ENCODE results near the gene PRRT4.

The PRRT4 gene

GRCh38 chr7:128381161-128381821 is 19.8 kb upstream of the PRRT4 start:
- Mint-ChIP-seq H3K27ac (no peak overlapping the region), H3K4me1 (peaks cover 31% of the 10 kb centered on the region), H3K27me3 (ENCODE audit: low read depth, poor library complexity) (peaks cover 16% of the 10 kb centered on the region), H3K36me3 (ENCODE audit: low read depth) (no peaks in the 10 kb centered on the region), H3K4me3 (no peak overlapping the region), H3K9me3 (no peaks in the 10 kb centered on the region)
- TF ChIP-seq CTCF (IDR thresholded peaks at IDR 0.05) = peak; percentile 54
- DNase-seq = peak; percentile 57

DNA sequence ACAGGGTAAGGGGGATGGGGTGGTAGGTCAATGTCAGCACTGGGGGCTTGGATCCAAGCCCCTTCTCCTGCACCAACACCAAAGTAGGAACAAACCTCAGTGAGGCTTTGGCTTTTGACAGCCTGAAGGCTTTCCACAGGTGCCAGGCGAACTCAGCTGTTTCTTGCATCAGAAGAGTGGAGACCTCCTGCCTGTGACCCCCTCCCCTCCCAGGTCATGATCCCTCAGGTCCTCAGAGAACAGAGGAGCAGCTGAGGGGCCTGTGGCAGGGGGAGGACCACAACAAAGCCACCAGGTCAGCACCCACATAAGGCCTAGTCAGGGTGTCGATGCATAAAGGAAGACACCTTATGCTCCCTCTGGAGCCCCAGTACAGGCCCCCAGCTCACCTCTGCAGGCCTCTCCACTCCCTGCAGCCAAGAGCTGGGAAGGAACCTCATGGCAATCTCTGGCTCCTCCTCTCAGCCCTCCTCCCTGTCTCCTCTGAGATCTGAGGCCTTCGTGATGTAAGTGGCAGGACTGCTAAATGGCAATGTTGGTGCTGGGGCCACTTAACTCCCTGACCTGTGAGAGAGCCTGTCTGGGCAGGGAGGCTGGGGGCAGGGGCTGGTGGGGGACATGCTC is 19.1 kb upstream of the PRRT4 start:
- Mint-ChIP-seq H3K27me3 (ENCODE audit: low read depth, poor library complexity) (peaks cover 11% of the 10 kb centered on the region), H3K27ac (no peak overlapping the region), H3K4me3 (no peak overlapping the region), H3K36me3 (ENCODE audit: low read depth) (no peaks in the 10 kb centered on the region), H3K9me3 (no peaks in the 10 kb centered on the region), H3K4me1 (peaks cover 31% of the 10 kb centered on the region)
- no peak for DNase-seq
- no peak for TF ChIP-seq CTCF (IDR thresholded peaks at IDR 0.05)

GRCh38 chr7:128379900-128380479 is 18.5 kb upstream of the PRRT4 start:
- Mint-ChIP-seq H3K4me3 (peak overlapping the region; percentile 18), H3K27me3 (ENCODE audit: low read depth, poor library complexity) (peaks cover 10% of the 10 kb centered on the region), H3K4me1 (peaks cover 31% of the 10 kb centered on the region), H3K9me3 (no peaks in the 10 kb centered on the region), H3K27ac (peak overlapping the region; percentile 5), H3K36me3 (ENCODE audit: low read depth) (no peaks in the 10 kb centered on the region)
- TF ChIP-seq CTCF (IDR thresholded peaks at IDR 0.05) = no peak
- no peak for DNase-seq

DNA sequence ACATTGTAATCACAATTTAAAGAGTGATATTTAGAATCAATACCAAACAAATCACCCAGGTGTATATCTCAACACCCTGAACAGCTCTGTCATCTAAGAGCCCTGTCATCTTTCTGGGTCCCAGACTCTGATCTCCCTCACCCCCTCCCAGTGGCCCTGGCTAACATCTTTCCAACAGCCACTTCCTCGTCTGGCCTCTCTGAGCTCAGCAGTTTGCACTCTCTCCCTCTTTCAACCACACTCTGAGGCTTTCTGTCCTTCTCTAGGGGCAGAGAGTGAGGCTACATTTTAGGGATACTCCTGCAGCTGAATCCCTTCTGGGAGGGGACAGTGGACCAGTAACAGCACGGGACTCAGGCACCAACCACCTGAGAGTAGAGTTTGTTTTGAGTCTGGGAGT is 17.1 kb upstream of the PRRT4 start:
- Mint-ChIP-seq H3K27me3 (ENCODE audit: low read depth, poor library complexity) (peaks cover 12% of the 10 kb centered on the region), H3K4me3 (no peak overlapping the region), H3K36me3 (ENCODE audit: low read depth) (no peaks in the 10 kb centered on the region), H3K4me1 (peaks cover 31% of the 10 kb centered on the region), H3K27ac (no peak overlapping the region), H3K9me3 (no peaks in the 10 kb centered on the region)
- no peak for TF ChIP-seq CTCF (IDR thresholded peaks at IDR 0.05)
- no peak for DNase-seq

DNA sequence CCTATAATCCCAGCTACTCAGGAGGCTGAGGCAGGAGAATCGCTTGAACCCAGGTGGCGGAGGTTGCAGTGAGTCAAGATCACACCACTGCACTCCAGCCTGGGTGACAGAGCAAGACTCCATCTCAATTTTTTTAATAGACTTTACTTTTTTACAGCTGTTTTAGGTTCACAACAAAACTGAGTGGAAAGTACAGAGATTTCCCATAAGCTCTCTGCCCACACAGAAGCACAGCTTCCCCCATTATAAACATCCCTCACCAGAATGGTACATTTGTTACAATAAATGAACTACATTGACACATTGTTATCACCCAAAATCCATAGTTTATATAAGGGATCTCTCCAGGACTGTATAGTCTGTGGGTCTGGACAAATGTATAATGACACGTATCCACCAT is 14.6 kb upstream of the PRRT4 start:
- Mint-ChIP-seq H3K4me1 (peaks cover 26% of the 10 kb centered on the region), H3K27me3 (ENCODE audit: low read depth, poor library complexity) (peaks cover 8% of the 10 kb centered on the region), H3K27ac (no peak overlapping the region), H3K36me3 (ENCODE audit: low read depth) (no peaks in the 10 kb centered on the region), H3K9me3 (no peaks in the 10 kb centered on the region), H3K4me3 (no peak overlapping the region)
- no peak for DNase-seq
- no peak for TF ChIP-seq CTCF (IDR thresholded peaks at IDR 0.05)
